HepG2 (cell line): ENCODE results near the gene AZU1. TPM values are rescaled to one million over a fixed set of nuclear protein-coding genes. Genes with fewer than 3 reads are reported as not detected.

Experiments
- BRCA1 ChIP-seq: sonication (generic); formaldehyde crosslinking; IDR thresholded peaks from 2 replicates; pipeline ENCODE4 v1.4.0; 2020; ENCODE audit warnings: missing genetic modification reagents
- HNRNPL ChIP-seq: fragments of 200-400 bp; formaldehyde crosslinking; IDR thresholded peaks from 2 replicates; pipeline ENCODE4 v1.6.1; 2017; ENCODE audit warnings: mild to moderate bottlenecking, low read depth, low read length
- KDM1A ChIP-seq: IDR thresholded peaks from 2 replicates; pipeline ENCODE4 v1.6.1; 2016; ENCODE audit warnings: missing compliant biosample characterization
- MIER3 ChIP-seq: IDR thresholded peaks from 2 replicates; pipeline ENCODE4 v1.6.1; 2016; ENCODE audit warnings: missing compliant biosample characterization, borderline replicate concordance
- MXI1 ChIP-seq: IDR thresholded peaks from 3 replicates; pipeline ENCODE4 v1.6.1; 2012; ENCODE audit warnings: low read depth, low read length, inconsistent platforms, borderline replicate concordance
- NONO ChIP-seq, 2 experiments: fragments of 450-650 bp in 1 of 2; sonication (generic) in 1 of 2; formaldehyde crosslinking in 1 of 2; IDR thresholded peaks in 1 of 2; conservative IDR thresholded peaks in 1 of 2; 2 replicates each; pipeline versions ENCODE4 v1.6.1 to v1.8.0; 2017 to 2022; ENCODE audit warnings: mild to moderate bottlenecking in 1 of 2, missing genetic modification reagents in 1 of 2, moderate library complexity in 1 of 2
- SYNCRIP ChIP-seq: fragments of 200-400 bp; formaldehyde crosslinking; IDR thresholded peaks from 2 replicates; pipeline ENCODE4 v1.6.1; 2018; ENCODE audit warnings: mild to moderate bottlenecking, low read depth, low read length; ENCODE audit not compliant: insufficient read depth
- ZMYM2 ChIP-seq: sonication (generic); formaldehyde crosslinking; IDR thresholded peaks from 2 replicates; pipeline ENCODE4 v1.8.0; 2022; ENCODE audit warnings: mild to moderate bottlenecking, missing genetic modification reagents
- ZNF296 ChIP-seq: sonication (generic); formaldehyde crosslinking; conservative IDR thresholded peaks from 2 replicates; pipeline ENCODE4 v1.5.0; 2020; ENCODE audit warnings: mild to moderate bottlenecking, missing genetic modification reagents
- ZNF432 ChIP-seq: sonication (generic); formaldehyde crosslinking; IDR thresholded peaks from 2 replicates; pipeline ENCODE4 v1.5.0; 2020; ENCODE audit warnings: missing genetic modification reagents, mild to moderate bottlenecking, borderline replicate concordance
- ZNF629 ChIP-seq: sonication (generic); formaldehyde crosslinking; conservative IDR thresholded peaks from 2 replicates; pipeline ENCODE4 v1.5.0; 2020; ENCODE audit warnings: missing genetic modification reagents
- ZNF709 ChIP-seq: sonication (generic); formaldehyde crosslinking; IDR thresholded peaks from 2 replicates; pipeline ENCODE4 v1.5.0; 2020; ENCODE audit warnings: mild to moderate bottlenecking, missing genetic modification reagents
- ZSCAN25 ChIP-seq: sonication (generic); formaldehyde crosslinking; IDR thresholded peaks from 2 replicates; pipeline ENCODE4 v1.8.0; 2022; ENCODE audit warnings: mild to moderate bottlenecking, missing genetic modification reagents
- ZSCAN29 ChIP-seq: sonication (generic); formaldehyde crosslinking; conservative IDR thresholded peaks from 2 replicates; pipeline ENCODE4 v1.4.0; 2020; ENCODE audit warnings: mild to moderate bottlenecking, missing genetic modification reagents
- polyA plus RNA-seq, 8 experiments: library from polyadenylated mRNA; depleted of rRNA in 3 of 8; stranded (reverse) in 7 of 8; unstranded in 1 of 8; fragments of >200 nt; fragmentation: Illumina TruSeq in 4 of 8; extraction: Trizol in 4 of 8; gene quantifications; 2 replicates each; pipeline versions ENCODE4 v1.2.1 to v1.2.3, GENCODE V29; 2011 to 2016; ENCODE audit warnings: low read depth in 4 of 8, missing spikeins in 1 of 8, mixed read lengths in 1 of 8; ENCODE audit not compliant: insufficient read depth in 1 of 8
- total RNA-seq, 5 experiments: library from RNA; depleted of rRNA; stranded (reverse); fragments of >200 nt; fragmentation: Illumina TruSeq; extraction: Trizol; gene quantifications; 2 replicates each; pipeline ENCODE4 v1.2.3, GENCODE V29; 2016; ENCODE audit warnings: low read depth in 1 of 5
- TF ChIP-seq, protein P1 (sequence below): sonication (generic); formaldehyde crosslinking; IDR thresholded peaks from 2 replicates; pipeline ENCODE4 v1.4.0; 2020; ENCODE audit warnings: missing genetic modification reagents
- TF ChIP-seq, protein P2 (sequence below): sonication (generic); formaldehyde crosslinking; IDR thresholded peaks from 2 replicates; pipeline ENCODE4 v1.4.0; 2020; ENCODE audit warnings: missing genetic modification reagents
- TF ChIP-seq, protein P3 (sequence below), 2 experiments: sonication (generic) in 1 of 2; formaldehyde crosslinking in 1 of 2; IDR thresholded peaks; 2 replicates each; pipeline versions ENCODE4 v1.4.0 to v1.6.1; 2016 to 2020; ENCODE audit warnings: borderline replicate concordance in 1 of 2, low read depth in 1 of 2, mild to moderate bottlenecking in 1 of 2, missing genetic modification reagents in 1 of 2
- TF ChIP-seq, protein P4 (sequence below): sonication (generic); formaldehyde crosslinking; IDR thresholded peaks from 2 replicates; pipeline ENCODE4 v1.5.1; 2020; ENCODE audit warnings: mild to moderate bottlenecking, moderate library complexity, missing genetic modification reagents
- TF ChIP-seq, protein P5 (sequence below): fragments of 450-650 bp; IDR thresholded peaks from 2 replicates; pipeline ENCODE4 v1.6.1; 2017

The AZU1 gene
- total and polyA plus RNA-seq, 2 of the 13 experiments (the other 11 are each of a cell fraction or from before 2014, with no cell fraction given) = not detected

DNA sequence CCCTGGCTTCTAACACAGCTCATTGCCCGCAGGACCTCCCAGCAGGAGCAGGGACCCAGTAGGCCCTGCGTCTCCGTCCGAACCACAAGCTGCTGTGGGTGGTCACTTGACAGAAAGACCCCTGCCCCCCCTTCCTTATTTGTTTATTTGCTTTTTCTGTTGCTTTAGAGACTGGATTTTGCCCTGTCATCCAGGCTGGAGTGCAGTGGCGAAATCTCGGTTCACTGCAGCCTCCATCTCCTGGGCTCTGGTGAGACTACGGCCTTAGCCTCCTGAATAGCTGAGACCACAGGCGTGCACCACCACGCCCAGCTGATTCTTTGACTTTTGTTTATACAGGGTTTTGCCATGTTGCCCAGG, 38.0 kb upstream of the AZU1 start (continued):
- TF ChIP-seq ZSCAN29 (CRISPR knock-in tag) = 0 out of 2 replicates have a peak, but pooled peaks have one; percentile 6
- TF ChIP-seq ZSCAN25 (CRISPR knock-in tag) = no peak
- no peak for TF ChIP-seq BRCA1 (CRISPR knock-in tag)
- TF ChIP-seq, protein P1, sequence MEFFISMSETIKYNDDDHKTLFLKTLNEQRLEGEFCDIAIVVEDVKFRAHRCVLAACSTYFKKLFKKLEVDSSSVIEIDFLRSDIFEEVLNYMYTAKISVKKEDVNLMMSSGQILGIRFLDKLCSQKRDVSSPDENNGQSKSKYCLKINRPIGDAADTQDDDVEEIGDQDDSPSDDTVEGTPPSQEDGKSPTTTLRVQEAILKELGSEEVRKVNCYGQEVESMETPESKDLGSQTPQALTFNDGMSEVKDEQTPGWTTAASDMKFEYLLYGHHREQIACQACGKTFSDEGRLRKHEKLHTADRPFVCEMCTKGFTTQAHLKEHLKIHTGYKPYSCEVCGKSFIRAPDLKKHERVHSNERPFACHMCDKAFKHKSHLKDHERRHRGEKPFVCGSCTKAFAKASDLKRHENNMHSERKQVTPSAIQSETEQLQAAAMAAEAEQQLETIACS = peak; percentile 39; the same call in 1 of the 2 replicates
- 0 out of 2 replicates have a peak, but pooled peaks have one; percentile 6 for TF ChIP-seq ZNF629 (CRISPR knock-in tag)
- 0 out of 3 replicates have a peak, but pooled peaks have one; percentile 30 for TF ChIP-seq MXI1
- TF ChIP-seq MIER3 (CRISPR knock-in tag) = no peak
- TF ChIP-seq, protein P2, sequence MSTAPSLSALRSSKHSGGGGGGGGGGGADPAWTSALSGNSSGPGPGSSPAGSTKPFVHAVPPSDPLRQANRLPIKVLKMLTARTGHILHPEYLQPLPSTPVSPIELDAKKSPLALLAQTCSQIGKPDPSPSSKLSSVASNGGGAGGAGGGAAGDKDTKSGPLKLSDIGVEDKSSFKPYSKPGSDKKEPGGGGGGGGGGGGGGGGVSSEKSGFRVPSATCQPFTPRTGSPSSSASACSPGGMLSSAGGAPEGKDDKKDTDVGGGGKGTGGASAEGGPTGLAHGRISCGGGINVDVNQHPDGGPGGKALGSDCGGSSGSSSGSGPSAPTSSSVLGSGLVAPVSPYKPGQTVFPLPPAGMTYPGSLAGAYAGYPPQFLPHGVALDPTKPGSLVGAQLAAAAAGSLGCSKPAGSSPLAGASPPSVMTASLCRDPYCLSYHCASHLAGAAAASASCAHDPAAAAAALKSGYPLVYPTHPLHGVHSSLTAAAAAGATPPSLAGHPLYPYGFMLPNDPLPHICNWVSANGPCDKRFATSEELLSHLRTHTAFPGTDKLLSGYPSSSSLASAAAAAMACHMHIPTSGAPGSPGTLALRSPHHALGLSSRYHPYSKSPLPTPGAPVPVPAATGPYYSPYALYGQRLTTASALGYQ = no peak
- TF ChIP-seq ZMYM2 (CRISPR knock-in tag) = peak; percentile 76; the same call in 1 of the 2 replicates
- TF ChIP-seq ZNF296 (CRISPR knock-in tag) = no peak
- TF ChIP-seq, protein P3, sequence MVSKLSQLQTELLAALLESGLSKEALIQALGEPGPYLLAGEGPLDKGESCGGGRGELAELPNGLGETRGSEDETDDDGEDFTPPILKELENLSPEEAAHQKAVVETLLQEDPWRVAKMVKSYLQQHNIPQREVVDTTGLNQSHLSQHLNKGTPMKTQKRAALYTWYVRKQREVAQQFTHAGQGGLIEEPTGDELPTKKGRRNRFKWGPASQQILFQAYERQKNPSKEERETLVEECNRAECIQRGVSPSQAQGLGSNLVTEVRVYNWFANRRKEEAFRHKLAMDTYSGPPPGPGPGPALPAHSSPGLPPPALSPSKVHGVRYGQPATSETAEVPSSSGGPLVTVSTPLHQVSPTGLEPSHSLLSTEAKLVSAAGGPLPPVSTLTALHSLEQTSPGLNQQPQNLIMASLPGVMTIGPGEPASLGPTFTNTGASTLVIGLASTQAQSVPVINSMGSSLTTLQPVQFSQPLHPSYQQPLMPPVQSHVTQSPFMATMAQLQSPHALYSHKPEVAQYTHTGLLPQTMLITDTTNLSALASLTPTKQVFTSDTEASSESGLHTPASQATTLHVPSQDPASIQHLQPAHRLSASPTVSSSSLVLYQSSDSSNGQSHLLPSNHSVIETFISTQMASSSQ (IDR thresholded peaks at IDR 0.05; ENCODE audit: low read depth) = no peak
- TF ChIP-seq, protein P3 (CRISPR knock-in tag; IDR thresholded peaks at IDR 0.05; ENCODE audit: borderline replicate concordance) = 0 out of 2 replicates have a peak, but pooled peaks have one; percentile 30
- TF ChIP-seq, protein P4, sequence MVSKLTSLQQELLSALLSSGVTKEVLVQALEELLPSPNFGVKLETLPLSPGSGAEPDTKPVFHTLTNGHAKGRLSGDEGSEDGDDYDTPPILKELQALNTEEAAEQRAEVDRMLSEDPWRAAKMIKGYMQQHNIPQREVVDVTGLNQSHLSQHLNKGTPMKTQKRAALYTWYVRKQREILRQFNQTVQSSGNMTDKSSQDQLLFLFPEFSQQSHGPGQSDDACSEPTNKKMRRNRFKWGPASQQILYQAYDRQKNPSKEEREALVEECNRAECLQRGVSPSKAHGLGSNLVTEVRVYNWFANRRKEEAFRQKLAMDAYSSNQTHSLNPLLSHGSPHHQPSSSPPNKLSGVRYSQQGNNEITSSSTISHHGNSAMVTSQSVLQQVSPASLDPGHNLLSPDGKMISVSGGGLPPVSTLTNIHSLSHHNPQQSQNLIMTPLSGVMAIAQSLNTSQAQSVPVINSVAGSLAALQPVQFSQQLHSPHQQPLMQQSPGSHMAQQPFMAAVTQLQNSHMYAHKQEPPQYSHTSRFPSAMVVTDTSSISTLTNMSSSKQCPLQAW (CRISPR knock-in tag) = 0 out of 2 replicates have a peak, but pooled peaks have one; percentile 33
- TF ChIP-seq ZNF709 (CRISPR knock-in tag) = no peak
- no peak for TF ChIP-seq SYNCRIP
- no peak for TF ChIP-seq NONO (IDR thresholded peaks at IDR 0.05)
- peak; percentile 41; the same call in 1 of the 2 replicates for TF ChIP-seq NONO (CRISPR knock-in tag; conservative IDR thresholded peaks at IDR 0.05)
- TF ChIP-seq, protein P5, sequence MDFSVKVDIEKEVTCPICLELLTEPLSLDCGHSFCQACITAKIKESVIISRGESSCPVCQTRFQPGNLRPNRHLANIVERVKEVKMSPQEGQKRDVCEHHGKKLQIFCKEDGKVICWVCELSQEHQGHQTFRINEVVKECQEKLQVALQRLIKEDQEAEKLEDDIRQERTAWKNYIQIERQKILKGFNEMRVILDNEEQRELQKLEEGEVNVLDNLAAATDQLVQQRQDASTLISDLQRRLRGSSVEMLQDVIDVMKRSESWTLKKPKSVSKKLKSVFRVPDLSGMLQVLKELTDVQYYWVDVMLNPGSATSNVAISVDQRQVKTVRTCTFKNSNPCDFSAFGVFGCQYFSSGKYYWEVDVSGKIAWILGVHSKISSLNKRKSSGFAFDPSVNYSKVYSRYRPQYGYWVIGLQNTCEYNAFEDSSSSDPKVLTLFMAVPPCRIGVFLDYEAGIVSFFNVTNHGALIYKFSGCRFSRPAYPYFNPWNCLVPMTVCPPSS = no peak
- no peak for TF ChIP-seq HNRNPL
- TF ChIP-seq ZNF432 (CRISPR knock-in tag) = no peak
- TF ChIP-seq KDM1A (CRISPR knock-in tag) = peak; percentile 76
